ENCODE results near the gene GRWD1.

DNA sequence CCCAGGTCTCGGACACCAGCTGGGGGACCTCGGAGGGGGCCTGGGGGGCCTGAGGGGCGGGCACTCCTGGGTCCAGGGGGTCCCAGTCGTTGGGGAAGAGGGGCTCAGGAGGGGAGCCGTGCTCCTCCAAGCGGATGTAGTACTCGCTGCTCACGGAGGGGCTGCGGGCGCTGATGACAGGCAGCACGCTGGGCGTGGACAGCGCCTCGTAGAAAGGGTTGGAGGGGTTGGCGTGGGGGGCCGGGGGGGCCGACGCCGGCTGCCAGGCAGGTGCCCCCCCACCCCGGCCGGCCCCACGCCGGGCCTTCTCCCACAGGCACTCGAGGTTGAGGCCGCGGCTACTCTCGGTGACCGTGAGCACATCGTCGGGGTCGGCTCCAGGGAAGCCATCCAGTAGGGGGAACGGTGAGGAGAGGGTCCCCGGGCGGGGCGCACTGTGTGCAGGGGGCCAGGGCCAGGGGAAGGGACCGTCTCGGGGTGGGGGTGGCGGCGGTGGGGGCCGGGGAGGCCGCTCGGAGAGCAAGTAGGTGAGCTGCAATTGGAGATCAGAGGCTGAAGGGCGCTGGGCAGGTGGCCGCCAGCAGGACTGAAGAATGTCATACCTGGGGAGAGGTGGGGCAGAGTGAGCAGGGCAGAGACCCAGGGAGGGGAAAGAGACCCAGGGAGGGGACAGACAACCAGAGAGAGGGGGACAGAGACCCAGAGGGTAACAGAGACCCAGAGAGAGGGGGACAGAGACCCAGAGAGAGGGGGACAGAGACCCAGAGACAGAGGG lies 53.7 kb downstream of the GRWD1 start:
- TF ChIP-seq, protein P1, sequence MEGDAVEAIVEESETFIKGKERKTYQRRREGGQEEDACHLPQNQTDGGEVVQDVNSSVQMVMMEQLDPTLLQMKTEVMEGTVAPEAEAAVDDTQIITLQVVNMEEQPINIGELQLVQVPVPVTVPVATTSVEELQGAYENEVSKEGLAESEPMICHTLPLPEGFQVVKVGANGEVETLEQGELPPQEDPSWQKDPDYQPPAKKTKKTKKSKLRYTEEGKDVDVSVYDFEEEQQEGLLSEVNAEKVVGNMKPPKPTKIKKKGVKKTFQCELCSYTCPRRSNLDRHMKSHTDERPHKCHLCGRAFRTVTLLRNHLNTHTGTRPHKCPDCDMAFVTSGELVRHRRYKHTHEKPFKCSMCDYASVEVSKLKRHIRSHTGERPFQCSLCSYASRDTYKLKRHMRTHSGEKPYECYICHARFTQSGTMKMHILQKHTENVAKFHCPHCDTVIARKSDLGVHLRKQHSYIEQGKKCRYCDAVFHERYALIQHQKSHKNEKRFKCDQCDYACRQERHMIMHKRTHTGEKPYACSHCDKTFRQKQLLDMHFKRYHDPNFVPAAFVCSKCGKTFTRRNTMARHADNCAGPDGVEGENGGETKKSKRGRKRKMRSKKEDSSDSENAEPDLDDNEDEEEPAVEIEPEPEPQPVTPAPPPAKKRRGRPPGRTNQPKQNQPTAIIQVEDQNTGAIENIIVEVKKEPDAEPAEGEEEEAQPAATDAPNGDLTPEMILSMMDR (IDR thresholded peaks at IDR 0.05; ENCODE audit: low read depth, low read length) = no peak
- TF ChIP-seq MYC (IDR thresholded peaks at IDR 0.05; ENCODE audit: low read depth, low read length) = no peak

Measured in NB4 (cell line).